GM12878 (cell line): ENCODE results near the gene VIT. TPM values are rescaled to one million over a fixed set of nuclear protein-coding genes. Genes with fewer than 3 reads are reported as not detected.

ENCODE experiments used
- ATAC-seq: fragments of 200-7000 bp; cut with Tn5 transposase; 3 replicates; pipeline ENCODE4 v1.9.1; 2020; ENCODE audit warnings: mild to moderate bottlenecking, moderate library complexity
- BruUV-seq: library from RNA; stranded (reverse); fragments of 400-500 nt; replicated peaks from 2 replicates; lab custom pipeline; 2021; lab: Mats Ljungman, UMichigan
- CTCF ChIA-PET: fragments of 300-600 bp; sonication (Branson Sonifier 250); formaldehyde crosslinking; extraction: SDS; loops from one replicate; lab custom pipeline; 2021; ENCODE audit warnings: inconsistent platforms; lab: Yijun Ruan, JAX
- POLR2A ChIA-PET: fragments of 350-600 bp; formaldehyde crosslinking; extraction: SDS; loops from one replicate; lab custom pipeline; 2021; ENCODE audit warnings: inconsistent platforms; lab: Charles Lee
- RAD21 ChIA-PET: fragments of 300-600 bp; sonication (Branson Sonifier 250); formaldehyde crosslinking; loops from one replicate; lab custom pipeline; 2023; ENCODE audit warnings: antibody characterized with exemption; ENCODE audit not compliant: unreplicated experiment; lab: Charles Lee
- SMC1A ChIA-PET: fragments of 300-600 bp; sonication (Branson Sonifier 250); formaldehyde crosslinking; loops from one replicate; lab custom pipeline; 2023; ENCODE audit not compliant: unreplicated experiment, uncharacterized antibody; lab: Charles Lee
- DNase-seq: peaks from one replicate; pipeline ENCODE4 v3.0.0-alpha.2; 2011; ENCODE audit warnings: low read depth, low spot score
- FAIRE-seq: peaks from 3 replicates; lab custom pipeline; 2011; peaks lifted over from hg19 to GRCh38; lab: Jason Lieb, UNC
- H2AFZ ChIP-seq: 2 replicates; pipeline ENCODE4 v1.6.0; 2011; ENCODE audit warnings: low read depth, low read length, control low read depth; ENCODE audit not compliant: control insufficient read depth
- H3K27ac ChIP-seq: 2 replicates; pipeline ENCODE4 v1.5.1; 2011; ENCODE audit warnings: control low read depth; ENCODE audit not compliant: control insufficient read depth, insufficient read depth
- H3K27me3 ChIP-seq, 2 experiments: replicated peaks in 1 of 2; 2 replicates each; pipeline versions ENCODE4 v1.6.0 to v1.6.1; 2011; ENCODE audit warnings: low read length in 1 of 2; ENCODE audit not compliant: control insufficient read depth in 2 of 2, insufficient read depth in 2 of 2
- H3K36me3 ChIP-seq, 2 experiments: 2 replicates each; pipeline ENCODE4 v1.5.1; 2011; ENCODE audit warnings: low read length in 1 of 2; ENCODE audit not compliant: control insufficient read depth in 2 of 2, insufficient read depth in 2 of 2
- H3K4me1 ChIP-seq: 2 replicates; pipeline ENCODE4 v1.6.1; 2011; ENCODE audit warnings: mild to moderate bottlenecking, low read length, moderate library complexity, mixed read lengths; ENCODE audit not compliant: control insufficient read depth, insufficient read depth
- H3K4me2 ChIP-seq: 2 replicates; pipeline ENCODE4 v1.6.0; 2011; ENCODE audit warnings: control low read depth; ENCODE audit not compliant: control insufficient read depth, insufficient read depth
- H3K4me3 ChIP-seq: fragments of 200-600 bp; sonication (generic); 2 replicates; pipeline ENCODE4 v1.5.1; 2016
- H3K79me2 ChIP-seq: 2 replicates; pipeline ENCODE4 v1.6.0; 2011; ENCODE audit warnings: low read length; ENCODE audit not compliant: control insufficient read depth, insufficient read depth
- H3K9ac ChIP-seq: 2 replicates; pipeline ENCODE4 v1.8.0; 2011; ENCODE audit warnings: low read length, control low read depth, mixed read lengths; ENCODE audit not compliant: control insufficient read depth, insufficient read depth
- H3K9me3 ChIP-seq: replicated peaks from 3 replicates; pipeline ENCODE4 v1.5.1; 2011; ENCODE audit warnings: mild to moderate bottlenecking, low read length; ENCODE audit not compliant: control insufficient read depth, insufficient read depth
- H4K20me1 ChIP-seq: 2 replicates; pipeline ENCODE4 v1.6.0; 2011; ENCODE audit not compliant: control insufficient read depth, insufficient read depth
- CEBPB ChIP-seq, 2 experiments: fragments of 150-350 bp in 1 of 2; IDR thresholded peaks; 2 replicates each; pipeline ENCODE4 v1.6.1; 2012 to 2014; ENCODE audit warnings: low read depth in 2 of 2, low read length in 2 of 2, borderline replicate concordance in 1 of 2, inconsistent platforms in 1 of 2
- E2F4 ChIP-seq: IDR thresholded peaks from 2 replicates; pipeline ENCODE4 v1.6.1; 2012; ENCODE audit warnings: low read depth, low read length, improper control_type of control experiment
- ESRRA ChIP-seq: IDR thresholded peaks from 2 replicates; pipeline ENCODE4 v1.6.1; 2012; ENCODE audit warnings: mild to moderate bottlenecking, low read length, improper control_type of control experiment
- RELA ChIP-seq: fragments of 450-650 bp; IDR thresholded peaks from 2 replicates; pipeline ENCODE4 v1.8.0; 2014; ENCODE audit warnings: borderline replicate concordance; ENCODE audit not compliant: partially characterized antibody
- WGBS: methylation state at CpG from one replicate; pipeline ENCODE4 v1.1.6; 2016; ENCODE audit warnings: low lambda C conversion rate; ENCODE audit not compliant: insufficient replicate concordance, insufficient coverage; ENCODE audit errors: missing lambda C conversion rate; 5-methylcytosine and 5-hydroxymethylcytosine counted together
- in situ Hi-C: fragments of 300-500 bp; cut with MboI; formaldehyde crosslinking; loops from 9 replicates; pipeline ENCODE4 v1.14.3; 2018; ENCODE audit warnings: mixed read lengths
- intact Hi-C: fragments of 100-400 bp; cut with micrococcal nuclease; formaldehyde crosslinking; loops from one replicate; pipeline ENCODE4 v1.14.2; 2022; ENCODE audit not compliant: unreplicated experiment
- polyA plus RNA-seq, 11 experiments: library from polyadenylated mRNA; depleted of rRNA in 4 of 11; unstranded in 6 of 11; stranded (reverse) in 5 of 11; fragments of >200 nt; fragmentation: Nextera tagmentation in 4 of 11; fragmentation: Illumina TruSeq in 1 of 11; extraction: Ambion mirVana in 4 of 11; extraction: Trizol in 1 of 11; gene quantifications; 1 replicate in 1 of 11; 2 replicates in 10 of 11; pipeline versions ENCODE4 v1.2.1 to v1.2.3, GENCODE V29; 2011 to 2016; ENCODE audit warnings: inconsistent platforms in 2 of 11, missing spikeins in 2 of 11, low read depth in 1 of 11
- total RNA-seq, 4 experiments: library from RNA; depleted of rRNA in 3 of 4; stranded (reverse); fragments of >200 nt in 3 of 4; fragmentation: Illumina TruSeq in 1 of 4; extraction: Trizol in 1 of 4; gene quantifications; 2 replicates each; pipeline versions ENCODE4 v1.2.1 to v1.2.3, GENCODE V29; 2013 to 2021

Gene VIT
- total and polyA plus RNA-seq, 10 of the 15 experiments (the other 5 are each of a cell fraction or from before 2014, with no cell fraction given) = 0.05 to 0.14 TPM; not detected in 8

DNA sequence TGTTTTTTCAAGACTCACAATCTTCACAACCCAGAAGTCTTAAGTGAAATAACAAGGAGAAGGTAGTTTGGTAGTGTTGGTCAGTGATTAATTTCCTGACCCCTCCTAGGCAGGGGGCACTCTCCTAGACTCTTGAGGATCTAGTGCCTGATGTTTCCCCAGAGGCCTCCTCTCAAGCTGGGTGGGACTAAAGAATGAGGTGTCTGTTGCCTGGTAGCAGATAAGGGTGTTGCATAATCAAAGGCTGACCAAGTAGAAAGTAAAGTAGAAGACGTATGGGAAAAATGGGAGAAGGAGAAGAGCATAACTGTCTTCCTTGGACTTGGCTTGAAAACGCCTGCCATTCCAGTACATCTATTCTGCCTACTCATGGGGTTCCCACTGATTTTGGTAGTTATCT, 37.8 kb downstream of the VIT start (continued):
- TF ChIP-seq ESRRA (no peak), RELA (no peak), E2F4 (no peak)
- TF ChIP-seq, all 136 proteins: peak for 0

- H3K79me2 ChIP-seq = no peaks in the 10 kb centered on the region
- ChIA-PET CTCF (no interaction called here), SMC1A (no interaction called here), RAD21 (no interaction called here), POLR2A (no interaction called here)
- no peak for FAIRE-seq
- H3K4me1 ChIP-seq = no peaks in the 10 kb centered on the region
- no peak for ATAC-seq
- 18% methylated on average over 4 of the region's 4 CpGs for WGBS
- TF ChIP-seq CEBPB (IDR thresholded peaks at IDR 0.05; ENCODE audit: borderline replicate concordance in 1 of 2, low read depth in 2 of 2, low read length in 2 of 2) = no peak
- no peaks in the 10 kb centered on the region for H3K36me3 ChIP-seq
- H3K27ac ChIP-seq = no peak overlapping the region
- DNase-seq = no peak
- H4K20me1 ChIP-seq = no peaks in the 10 kb centered on the region
- no peak overlapping the region for H3K4me3 ChIP-seq
- intact Hi-C loops (no loop called here), in situ Hi-C loops (no loop called here)
- no peak overlapping the region for H3K4me2 ChIP-seq
- no TSS peak for BruUV-seq
- H3K9me3 ChIP-seq = no peaks in the 10 kb centered on the region
- no peak overlapping the region for H3K9ac ChIP-seq
- 0 out of 4 replicates have a peak, but pooled peaks cover 0 to 2% of the 10 kb centered on the region in 2 experiments for H3K27me3 ChIP-seq
- H2AFZ ChIP-seq = no peak overlapping the region
Measured at GRCh38 chr2:36737131-36737750, 40.7 kb downstream of the VIT start.
